HG03175 (cell line): ENCODE data around the gene MAPK12.
A peak's percentile ranks its signal among the peaks of the same experiment; 100 is the strongest.
"Not testable (repeated sequence)": the region's sequence is repeated elsewhere in the genome, so short reads cannot be mapped to it uniquely, and the experiment has no call there.

Experiments used
- ATAC-seq: cut with Tn5 transposase; IDR thresholded peaks from one replicate; pipeline ENCODE4 v1.9.1; 2021; ENCODE audit warnings: mild to moderate bottlenecking, moderate library complexity; ENCODE audit not compliant: unreplicated experiment

Gene MAPK12

GRCh38 chr22:50282361-50283155 is 21.1 kb upstream of the MAPK12 start:
- no peak for ATAC-seq

GRCh38 chr22:50281957-50282356 is 20.5 kb upstream of the MAPK12 start:
- ATAC-seq = no peak

GRCh38 chr22:50281384-50281760 is 19.9 kb upstream of the MAPK12 start:
- ATAC-seq = no peak

GRCh38 chr22:50280708-50281383 is 19.4 kb upstream of the MAPK12 start:
- ATAC-seq = no peak

- no peak for ATAC-seq
Observed at GRCh38 chr22:50280022-50280707, 18.7 kb upstream of the MAPK12 start.

GRCh38 chr22:50278956-50279619 is 17.6 kb upstream of the MAPK12 start:
- no peak for ATAC-seq

- no peak for ATAC-seq
Observed at GRCh38 chr22:50278461-50278860, 17.0 kb upstream of the MAPK12 start.

- no peak for ATAC-seq
Observed at GRCh38 chr22:50277761-50278160, 16.3 kb upstream of the MAPK12 start.

GRCh38 chr22:50276143-50276542 is 14.7 kb upstream of the MAPK12 start:
- ATAC-seq = peak; percentile 66

- ATAC-seq = no peak
Observed at GRCh38 chr22:50275181-50276055, 13.9 kb upstream of the MAPK12 start.

- no peak for ATAC-seq
Observed at GRCh38 chr22:50274771-50275170, 13.3 kb upstream of the MAPK12 start.

GRCh38 chr22:50274311-50274710 is 12.8 kb upstream of the MAPK12 start:
- ATAC-seq = no peak

- ATAC-seq = not testable (repeated sequence)
Observed at GRCh38 chr22:50273781-50274180, 12.3 kb upstream of the MAPK12 start.

GRCh38 chr22:50273352-50273751 is 11.9 kb upstream of the MAPK12 start:
- not testable (repeated sequence) for ATAC-seq

GRCh38 chr22:50272044-50272802 is 10.7 kb upstream of the MAPK12 start:
- no peak for ATAC-seq

GRCh38 chr22:50271519-50271970 is 10.1 kb upstream of the MAPK12 start:
- ATAC-seq = no peak

GRCh38 chr22:50270666-50271394 is 9.3 kb upstream of the MAPK12 start:
- no peak for ATAC-seq

- ATAC-seq = no peak
Observed at GRCh38 chr22:50269970-50270665, 8.6 kb upstream of the MAPK12 start, which contains the start of gene MAPK11. MAPK11 (minus strand) TSS chr22:50270380; CDS start chr22:50270292, 88 bp downstream.
